ENCODE results near the gene HFM1.

DNA sequence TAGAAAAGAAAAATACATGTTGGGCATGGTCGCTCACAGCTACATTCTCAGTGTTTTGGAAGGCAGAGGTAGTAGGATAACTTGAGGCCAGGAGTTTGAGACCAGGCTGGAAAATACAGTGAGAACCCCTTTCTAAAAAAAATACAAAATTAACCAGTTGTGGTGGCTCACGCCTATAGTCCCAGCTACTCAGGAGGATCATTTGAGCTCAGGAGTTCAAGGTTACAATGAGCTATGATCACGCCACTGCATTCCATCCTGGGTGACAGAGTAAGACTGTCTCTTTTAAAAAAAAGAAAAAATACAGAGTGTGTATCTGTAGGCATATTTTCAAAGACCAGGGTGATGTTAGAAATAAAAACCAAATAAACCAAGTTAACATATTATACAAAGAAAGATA is 57.8 kb downstream of the HFM1 start:
- TF ChIP-seq POLR2A (conservative IDR thresholded peaks at IDR 0.05), result no peak
- TF ChIP-seq POLR2AphosphoS5 (IDR thresholded peaks at IDR 0.05; ENCODE audit: control insufficient read depth, insufficient read depth, low read depth, low read length), result no peak
- no peak for TF ChIP-seq HCFC1 (IDR thresholded peaks at IDR 0.05; ENCODE audit: low read depth, low read length)
- TF ChIP-seq ZC3H11A (IDR thresholded peaks at IDR 0.05; ENCODE audit: low read depth, low read length), result no peak
- TF ChIP-seq, protein P1, sequence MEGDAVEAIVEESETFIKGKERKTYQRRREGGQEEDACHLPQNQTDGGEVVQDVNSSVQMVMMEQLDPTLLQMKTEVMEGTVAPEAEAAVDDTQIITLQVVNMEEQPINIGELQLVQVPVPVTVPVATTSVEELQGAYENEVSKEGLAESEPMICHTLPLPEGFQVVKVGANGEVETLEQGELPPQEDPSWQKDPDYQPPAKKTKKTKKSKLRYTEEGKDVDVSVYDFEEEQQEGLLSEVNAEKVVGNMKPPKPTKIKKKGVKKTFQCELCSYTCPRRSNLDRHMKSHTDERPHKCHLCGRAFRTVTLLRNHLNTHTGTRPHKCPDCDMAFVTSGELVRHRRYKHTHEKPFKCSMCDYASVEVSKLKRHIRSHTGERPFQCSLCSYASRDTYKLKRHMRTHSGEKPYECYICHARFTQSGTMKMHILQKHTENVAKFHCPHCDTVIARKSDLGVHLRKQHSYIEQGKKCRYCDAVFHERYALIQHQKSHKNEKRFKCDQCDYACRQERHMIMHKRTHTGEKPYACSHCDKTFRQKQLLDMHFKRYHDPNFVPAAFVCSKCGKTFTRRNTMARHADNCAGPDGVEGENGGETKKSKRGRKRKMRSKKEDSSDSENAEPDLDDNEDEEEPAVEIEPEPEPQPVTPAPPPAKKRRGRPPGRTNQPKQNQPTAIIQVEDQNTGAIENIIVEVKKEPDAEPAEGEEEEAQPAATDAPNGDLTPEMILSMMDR (IDR thresholded peaks at IDR 0.05 in 2 of 3, conservative IDR thresholded peaks at IDR 0.05 in 1 of 3; ENCODE audit: insufficient read depth in 2 of 3, low read depth in 1 of 3, low read length in 3 of 3), result no peak
- TF ChIP-seq ZNF449 (CRISPR knock-in tag; IDR thresholded peaks at IDR 0.05), result no peak

Data from K562 (cell line).